GM23338 (cell line): ENCODE data around the gene PKIB.

Experiments
- CREB1 ChIP-seq: fragments of 250-450 bp; sonication (Bioruptor Pico); IDR thresholded peaks from 2 replicates; pipeline ENCODE4 v1.5.0; 2020; ENCODE audit warnings: low read depth, mild to moderate bottlenecking, moderate library complexity
- EZH2 ChIP-seq: fragments of 200-600 bp; sonication (generic); IDR thresholded peaks from one replicate; pipeline ENCODE4 v1.8.0; 2017; ENCODE audit warnings: antibody characterized with exemption, mild to moderate bottlenecking, low read depth; ENCODE audit not compliant: unreplicated experiment
- EZH2phosphoT487 ChIP-seq: fragments of 200-600 bp; sonication (generic); IDR thresholded peaks from one replicate; pipeline ENCODE4 v1.8.1; 2018; ENCODE audit warnings: antibody characterized with exemption; ENCODE audit not compliant: unreplicated experiment
- JUNB ChIP-seq: IDR thresholded peaks from one replicate; pipeline ENCODE4 v1.6.1; 2016; ENCODE audit warnings: antibody characterized with exemption; ENCODE audit not compliant: unreplicated experiment
- NANOG ChIP-seq: IDR thresholded peaks from 2 replicates; pipeline ENCODE4 v1.6.1; 2016; ENCODE audit warnings: antibody characterized with exemption, borderline replicate concordance
- POLR2AphosphoS5 ChIP-seq: IDR thresholded peaks from 2 replicates; pipeline ENCODE4 v1.6.1; 2016; ENCODE audit warnings: antibody characterized with exemption, low read depth
- STAT1 ChIP-seq: IDR thresholded peaks from one replicate; pipeline ENCODE4 v1.6.1; 2016; ENCODE audit warnings: antibody characterized with exemption; ENCODE audit not compliant: unreplicated experiment
- ZNF114 ChIP-seq: fragments of 250-450 bp; sonication (Bioruptor Pico); IDR thresholded peaks from 2 replicates; pipeline ENCODE4 v1.5.0; 2020; ENCODE audit warnings: mild to moderate bottlenecking, moderate library complexity
- ZNF331 ChIP-seq: fragments of 250-450 bp; sonication (Bioruptor Pico); IDR thresholded peaks from 2 replicates; pipeline ENCODE4 v1.5.0; 2020; ENCODE audit warnings: low read depth, mild to moderate bottlenecking, moderate library complexity
- TF ChIP-seq, protein P1 (sequence below), 2 experiments: fragments of 200-600 bp in 1 of 2; sonication (generic) in 1 of 2; conservative IDR thresholded peaks; 2 replicates each; pipeline versions ENCODE4 v1.5.1 to v1.6.1; 2016 to 2017; ENCODE audit warnings: antibody characterized with exemption in 2 of 2, low read depth in 2 of 2, mild to moderate bottlenecking in 2 of 2, moderate library complexity in 1 of 2
- TF ChIP-seq, protein P2 (sequence below): IDR thresholded peaks from one replicate; pipeline ENCODE4 v1.6.1; 2018; ENCODE audit warnings: antibody characterized with exemption; ENCODE audit not compliant: unreplicated experiment
- TF ChIP-seq, protein P3 (sequence below): IDR thresholded peaks from 2 replicates; pipeline ENCODE4 v1.6.1; 2016; ENCODE audit warnings: antibody characterized with exemption
- TF ChIP-seq, protein P4 (sequence below): fragments of 250-450 bp; sonication (Bioruptor Pico); IDR thresholded peaks from 2 replicates; pipeline ENCODE4 v1.5.0; 2020; ENCODE audit warnings: mild to moderate bottlenecking, moderate library complexity

DNA sequence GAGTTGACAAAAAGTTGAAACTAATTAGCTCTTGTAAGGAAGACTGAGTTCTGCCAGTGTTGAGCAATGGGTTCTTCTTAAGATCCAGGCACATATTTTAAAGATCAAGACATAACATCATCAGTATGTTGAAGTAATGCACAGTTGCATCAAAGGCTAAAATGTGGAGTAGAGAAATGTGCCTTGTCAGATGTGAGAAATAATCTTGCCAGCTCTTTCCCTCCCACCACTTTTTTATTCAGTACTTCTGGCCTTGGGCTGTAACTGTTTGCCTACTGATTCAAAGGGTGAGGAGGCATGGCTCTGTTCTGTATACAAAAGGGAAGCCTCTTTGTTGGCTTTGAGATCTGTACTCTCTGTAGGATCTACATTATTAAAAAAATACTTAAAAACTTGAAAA is 13.1 kb downstream of the PKIB start:
- no peak for TF ChIP-seq CREB1 (CRISPR knock-in tag)
- TF ChIP-seq, protein P1, sequence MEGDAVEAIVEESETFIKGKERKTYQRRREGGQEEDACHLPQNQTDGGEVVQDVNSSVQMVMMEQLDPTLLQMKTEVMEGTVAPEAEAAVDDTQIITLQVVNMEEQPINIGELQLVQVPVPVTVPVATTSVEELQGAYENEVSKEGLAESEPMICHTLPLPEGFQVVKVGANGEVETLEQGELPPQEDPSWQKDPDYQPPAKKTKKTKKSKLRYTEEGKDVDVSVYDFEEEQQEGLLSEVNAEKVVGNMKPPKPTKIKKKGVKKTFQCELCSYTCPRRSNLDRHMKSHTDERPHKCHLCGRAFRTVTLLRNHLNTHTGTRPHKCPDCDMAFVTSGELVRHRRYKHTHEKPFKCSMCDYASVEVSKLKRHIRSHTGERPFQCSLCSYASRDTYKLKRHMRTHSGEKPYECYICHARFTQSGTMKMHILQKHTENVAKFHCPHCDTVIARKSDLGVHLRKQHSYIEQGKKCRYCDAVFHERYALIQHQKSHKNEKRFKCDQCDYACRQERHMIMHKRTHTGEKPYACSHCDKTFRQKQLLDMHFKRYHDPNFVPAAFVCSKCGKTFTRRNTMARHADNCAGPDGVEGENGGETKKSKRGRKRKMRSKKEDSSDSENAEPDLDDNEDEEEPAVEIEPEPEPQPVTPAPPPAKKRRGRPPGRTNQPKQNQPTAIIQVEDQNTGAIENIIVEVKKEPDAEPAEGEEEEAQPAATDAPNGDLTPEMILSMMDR (conservative IDR thresholded peaks at IDR 0.05; ENCODE audit: low read depth in 2 of 2) = no peak
- TF ChIP-seq POLR2AphosphoS5 = no peak
- TF ChIP-seq EZH2 = no peak
- TF ChIP-seq EZH2phosphoT487 = no peak
- TF ChIP-seq ZNF114 (CRISPR knock-in tag) = no peak
- no peak for TF ChIP-seq STAT1
- no peak for TF ChIP-seq JUNB
- TF ChIP-seq, protein P2, sequence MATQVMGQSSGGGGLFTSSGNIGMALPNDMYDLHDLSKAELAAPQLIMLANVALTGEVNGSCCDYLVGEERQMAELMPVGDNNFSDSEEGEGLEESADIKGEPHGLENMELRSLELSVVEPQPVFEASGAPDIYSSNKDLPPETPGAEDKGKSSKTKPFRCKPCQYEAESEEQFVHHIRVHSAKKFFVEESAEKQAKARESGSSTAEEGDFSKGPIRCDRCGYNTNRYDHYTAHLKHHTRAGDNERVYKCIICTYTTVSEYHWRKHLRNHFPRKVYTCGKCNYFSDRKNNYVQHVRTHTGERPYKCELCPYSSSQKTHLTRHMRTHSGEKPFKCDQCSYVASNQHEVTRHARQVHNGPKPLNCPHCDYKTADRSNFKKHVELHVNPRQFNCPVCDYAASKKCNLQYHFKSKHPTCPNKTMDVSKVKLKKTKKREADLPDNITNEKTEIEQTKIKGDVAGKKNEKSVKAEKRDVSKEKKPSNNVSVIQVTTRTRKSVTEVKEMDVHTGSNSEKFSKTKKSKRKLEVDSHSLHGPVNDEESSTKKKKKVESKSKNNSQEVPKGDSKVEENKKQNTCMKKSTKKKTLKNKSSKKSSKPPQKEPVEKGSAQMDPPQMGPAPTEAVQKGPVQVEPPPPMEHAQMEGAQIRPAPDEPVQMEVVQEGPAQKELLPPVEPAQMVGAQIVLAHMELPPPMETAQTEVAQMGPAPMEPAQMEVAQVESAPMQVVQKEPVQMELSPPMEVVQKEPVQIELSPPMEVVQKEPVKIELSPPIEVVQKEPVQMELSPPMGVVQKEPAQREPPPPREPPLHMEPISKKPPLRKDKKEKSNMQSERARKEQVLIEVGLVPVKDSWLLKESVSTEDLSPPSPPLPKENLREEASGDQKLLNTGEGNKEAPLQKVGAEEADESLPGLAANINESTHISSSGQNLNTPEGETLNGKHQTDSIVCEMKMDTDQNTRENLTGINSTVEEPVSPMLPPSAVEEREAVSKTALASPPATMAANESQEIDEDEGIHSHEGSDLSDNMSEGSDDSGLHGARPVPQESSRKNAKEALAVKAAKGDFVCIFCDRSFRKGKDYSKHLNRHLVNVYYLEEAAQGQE = no peak
- TF ChIP-seq NANOG = no peak
- TF ChIP-seq, protein P3, sequence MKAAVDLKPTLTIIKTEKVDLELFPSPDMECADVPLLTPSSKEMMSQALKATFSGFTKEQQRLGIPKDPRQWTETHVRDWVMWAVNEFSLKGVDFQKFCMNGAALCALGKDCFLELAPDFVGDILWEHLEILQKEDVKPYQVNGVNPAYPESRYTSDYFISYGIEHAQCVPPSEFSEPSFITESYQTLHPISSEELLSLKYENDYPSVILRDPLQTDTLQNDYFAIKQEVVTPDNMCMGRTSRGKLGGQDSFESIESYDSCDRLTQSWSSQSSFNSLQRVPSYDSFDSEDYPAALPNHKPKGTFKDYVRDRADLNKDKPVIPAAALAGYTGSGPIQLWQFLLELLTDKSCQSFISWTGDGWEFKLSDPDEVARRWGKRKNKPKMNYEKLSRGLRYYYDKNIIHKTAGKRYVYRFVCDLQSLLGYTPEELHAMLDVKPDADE = no peak
- TF ChIP-seq ZNF331 = no peak
- TF ChIP-seq, protein P4, sequence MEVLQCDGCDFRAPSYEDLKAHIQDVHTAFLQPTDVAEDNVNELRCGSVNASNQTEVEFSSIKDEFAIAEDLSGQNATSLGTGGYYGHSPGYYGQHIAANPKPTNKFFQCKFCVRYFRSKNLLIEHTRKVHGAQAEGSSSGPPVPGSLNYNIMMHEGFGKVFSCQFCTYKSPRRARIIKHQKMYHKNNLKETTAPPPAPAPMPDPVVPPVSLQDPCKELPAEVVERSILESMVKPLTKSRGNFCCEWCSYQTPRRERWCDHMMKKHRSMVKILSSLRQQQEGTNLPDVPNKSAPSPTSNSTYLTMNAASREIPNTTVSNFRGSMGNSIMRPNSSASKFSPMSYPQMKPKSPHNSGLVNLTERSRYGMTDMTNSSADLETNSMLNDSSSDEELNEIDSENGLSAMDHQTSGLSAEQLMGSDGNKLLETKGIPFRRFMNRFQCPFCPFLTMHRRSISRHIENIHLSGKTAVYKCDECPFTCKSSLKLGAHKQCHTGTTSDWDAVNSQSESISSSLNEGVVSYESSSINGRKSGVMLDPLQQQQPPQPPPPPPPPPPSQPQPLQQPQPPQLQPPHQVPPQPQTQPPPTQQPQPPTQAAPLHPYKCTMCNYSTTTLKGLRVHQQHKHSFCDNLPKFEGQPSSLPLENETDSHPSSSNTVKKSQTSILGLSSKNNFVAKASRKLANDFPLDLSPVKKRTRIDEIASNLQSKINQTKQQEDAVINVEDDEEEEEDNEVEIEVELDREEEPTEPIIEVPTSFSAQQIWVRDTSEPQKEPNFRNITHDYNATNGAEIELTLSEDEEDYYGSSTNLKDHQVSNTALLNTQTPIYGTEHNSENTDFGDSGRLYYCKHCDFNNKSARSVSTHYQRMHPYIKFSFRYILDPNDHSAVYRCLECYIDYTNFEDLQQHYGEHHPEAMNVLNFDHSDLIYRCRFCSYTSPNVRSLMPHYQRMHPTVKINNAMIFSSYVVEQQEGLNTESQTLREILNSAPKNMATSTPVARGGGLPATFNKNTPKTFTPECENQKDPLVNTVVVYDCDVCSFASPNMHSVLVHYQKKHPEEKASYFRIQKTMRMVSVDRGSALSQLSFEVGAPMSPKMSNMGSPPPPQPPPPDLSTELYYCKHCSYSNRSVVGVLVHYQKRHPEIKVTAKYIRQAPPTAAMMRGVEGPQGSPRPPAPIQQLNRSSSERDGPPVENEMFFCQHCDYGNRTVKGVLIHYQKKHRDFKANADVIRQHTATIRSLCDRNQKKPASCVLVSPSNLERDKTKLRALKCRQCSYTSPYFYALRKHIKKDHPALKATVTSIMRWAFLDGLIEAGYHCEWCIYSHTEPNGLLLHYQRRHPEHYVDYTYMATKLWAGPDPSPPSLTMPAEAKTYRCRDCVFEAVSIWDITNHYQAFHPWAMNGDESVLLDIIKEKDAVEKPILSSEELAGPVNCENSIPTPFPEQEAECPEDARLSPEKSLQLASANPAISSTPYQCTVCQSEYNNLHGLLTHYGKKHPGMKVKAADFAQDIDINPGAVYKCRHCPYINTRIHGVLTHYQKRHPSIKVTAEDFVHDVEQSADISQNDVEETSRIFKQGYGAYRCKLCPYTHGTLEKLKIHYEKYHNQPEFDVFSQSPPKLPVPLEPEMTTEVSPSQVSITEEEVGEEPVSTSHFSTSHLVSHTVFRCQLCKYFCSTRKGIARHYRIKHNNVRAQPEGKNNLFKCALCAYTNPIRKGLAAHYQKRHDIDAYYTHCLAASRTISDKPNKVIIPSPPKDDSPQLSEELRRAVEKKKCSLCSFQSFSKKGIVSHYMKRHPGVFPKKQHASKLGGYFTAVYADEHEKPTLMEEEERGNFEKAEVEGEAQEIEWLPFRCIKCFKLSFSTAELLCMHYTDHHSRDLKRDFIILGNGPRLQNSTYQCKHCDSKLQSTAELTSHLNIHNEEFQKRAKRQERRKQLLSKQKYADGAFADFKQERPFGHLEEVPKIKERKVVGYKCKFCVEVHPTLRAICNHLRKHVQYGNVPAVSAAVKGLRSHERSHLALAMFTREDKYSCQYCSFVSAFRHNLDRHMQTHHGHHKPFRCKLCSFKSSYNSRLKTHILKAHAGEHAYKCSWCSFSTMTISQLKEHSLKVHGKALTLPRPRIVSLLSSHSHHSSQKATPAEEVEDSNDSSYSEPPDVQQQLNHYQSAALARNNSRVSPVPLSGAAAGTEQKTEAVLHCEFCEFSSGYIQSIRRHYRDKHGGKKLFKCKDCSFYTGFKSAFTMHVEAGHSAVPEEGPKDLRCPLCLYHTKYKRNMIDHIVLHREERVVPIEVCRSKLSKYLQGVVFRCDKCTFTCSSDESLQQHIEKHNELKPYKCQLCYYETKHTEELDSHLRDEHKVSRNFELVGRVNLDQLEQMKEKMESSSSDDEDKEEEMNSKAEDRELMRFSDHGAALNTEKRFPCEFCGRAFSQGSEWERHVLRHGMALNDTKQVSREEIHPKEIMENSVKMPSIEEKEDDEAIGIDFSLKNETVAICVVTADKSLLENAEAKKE (CRISPR knock-in tag) = no peak
